Lower lobe of right lung (tissue), 2 donors: ENCODE data around the gene ADAMTSL5. TPM values are rescaled to one million over a fixed set of nuclear protein-coding genes. Genes with fewer than 3 reads are reported as not detected.

Experiments
- ATAC-seq, 2 donors: fragments of 200-7000 bp; cut with Tn5 transposase; one replicate each; pipeline ENCODE4 v1.9.1; 2020 to 2022; ENCODE audit warnings: mild to moderate bottlenecking in 2 of 2, moderate library complexity in 2 of 2
- DNase-seq: peaks from one replicate; pipeline ENCODE4 v3.0.0-alpha.2; 2020
- H3K27ac ChIP-seq: fragments of 200-600 bp; one replicate; pipeline ENCODE4 v1.8.0; 2022
- H3K27me3 ChIP-seq: fragments of 200-600 bp; one replicate; pipeline ENCODE4 v1.8.0; 2022; ENCODE audit warnings: low read depth
- H3K36me3 ChIP-seq: fragments of 200-600 bp; one replicate; pipeline ENCODE4 v1.8.0; 2022; ENCODE audit warnings: mild to moderate bottlenecking
- H3K4me1 ChIP-seq: fragments of 200-600 bp; one replicate; pipeline ENCODE4 v1.8.0; 2022
- H3K4me3 ChIP-seq: fragments of 200-600 bp; one replicate; pipeline ENCODE4 v1.8.0; 2022; ENCODE audit warnings: mild to moderate bottlenecking
- H3K9me3 ChIP-seq: fragments of 200-600 bp; one replicate; pipeline ENCODE4 v1.8.0; 2022
- intact Hi-C: fragments of 100-400 bp; cut with DNase I; formaldehyde crosslinking; loops from one replicate; pipeline ENCODE4 v1.11.0; 2022
- long read RNA-seq: library from polyadenylated mRNA; unstranded; transcript quantifications from one replicate; pipeline ENCODE4 v2.0.0, GENCODE V29; 2021
- total RNA-seq: library from RNA; stranded (reverse); fragmentation: NEBNext Ultra II Directional; extraction: Animal tissue kit (Norgen Biotek cat#: 25700); gene quantifications from one replicate; pipeline ENCODE4 v1.2.1, GENCODE V29; 2021
- TF ChIP-seq, protein P1 (sequence below): fragments of 200-600 bp; IDR thresholded peaks from one replicate; pipeline ENCODE4 v1.8.0; 2022; ENCODE audit warnings: antibody characterized with exemption, mild to moderate bottlenecking
- donor health status: DM: no; HTN: yes; CAD: no; lungs with severe emphysema.

ADAMTSL5 gene, protein sequence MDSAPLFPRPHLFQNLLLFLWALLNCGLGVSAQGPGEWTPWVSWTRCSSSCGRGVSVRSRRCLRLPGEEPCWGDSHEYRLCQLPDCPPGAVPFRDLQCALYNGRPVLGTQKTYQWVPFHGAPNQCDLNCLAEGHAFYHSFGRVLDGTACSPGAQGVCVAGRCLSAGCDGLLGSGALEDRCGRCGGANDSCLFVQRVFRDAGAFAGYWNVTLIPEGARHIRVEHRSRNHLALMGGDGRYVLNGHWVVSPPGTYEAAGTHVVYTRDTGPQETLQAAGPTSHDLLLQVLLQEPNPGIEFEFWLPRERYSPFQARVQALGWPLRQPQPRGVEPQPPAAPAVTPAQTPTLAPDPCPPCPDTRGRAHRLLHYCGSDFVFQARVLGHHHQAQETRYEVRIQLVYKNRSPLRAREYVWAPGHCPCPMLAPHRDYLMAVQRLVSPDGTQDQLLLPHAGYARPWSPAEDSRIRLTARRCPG
- 3.3 TPM for total RNA-seq
- long read RNA-seq, partial matches to known transcripts: 2 of 4 reads
- long read RNA-seq, other reads (novel, unspliced or antisense): 2 of 4 reads

GRCh38 chr19:1512671-1513498 lies at the start of gene ADAMTSL5:
ADAMTSL5 (minus strand) TSS chr19:1513019; CDS start chr19:1510943, 2,076 bp downstream.
- Histone ChIP-seq H3K36me3 (no peaks in the 10 kb centered on the region), H3K27ac (peak within 1 kb of the TSS; percentile 24), H3K27me3 (peaks cover 52% of the 10 kb centered on the region), H3K4me1 (peaks cover 15% of the 10 kb centered on the region), H3K9me3 (no peaks in the 10 kb centered on the region), H3K4me3 (peak within 1 kb of the TSS; percentile 52)
- DNase-seq (no peak), ATAC-seq (peak; percentile 68 to 69)
- intact Hi-C loops: no loop called here
- TF ChIP-seq, protein P1, sequence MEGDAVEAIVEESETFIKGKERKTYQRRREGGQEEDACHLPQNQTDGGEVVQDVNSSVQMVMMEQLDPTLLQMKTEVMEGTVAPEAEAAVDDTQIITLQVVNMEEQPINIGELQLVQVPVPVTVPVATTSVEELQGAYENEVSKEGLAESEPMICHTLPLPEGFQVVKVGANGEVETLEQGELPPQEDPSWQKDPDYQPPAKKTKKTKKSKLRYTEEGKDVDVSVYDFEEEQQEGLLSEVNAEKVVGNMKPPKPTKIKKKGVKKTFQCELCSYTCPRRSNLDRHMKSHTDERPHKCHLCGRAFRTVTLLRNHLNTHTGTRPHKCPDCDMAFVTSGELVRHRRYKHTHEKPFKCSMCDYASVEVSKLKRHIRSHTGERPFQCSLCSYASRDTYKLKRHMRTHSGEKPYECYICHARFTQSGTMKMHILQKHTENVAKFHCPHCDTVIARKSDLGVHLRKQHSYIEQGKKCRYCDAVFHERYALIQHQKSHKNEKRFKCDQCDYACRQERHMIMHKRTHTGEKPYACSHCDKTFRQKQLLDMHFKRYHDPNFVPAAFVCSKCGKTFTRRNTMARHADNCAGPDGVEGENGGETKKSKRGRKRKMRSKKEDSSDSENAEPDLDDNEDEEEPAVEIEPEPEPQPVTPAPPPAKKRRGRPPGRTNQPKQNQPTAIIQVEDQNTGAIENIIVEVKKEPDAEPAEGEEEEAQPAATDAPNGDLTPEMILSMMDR: no peak

DNA sequence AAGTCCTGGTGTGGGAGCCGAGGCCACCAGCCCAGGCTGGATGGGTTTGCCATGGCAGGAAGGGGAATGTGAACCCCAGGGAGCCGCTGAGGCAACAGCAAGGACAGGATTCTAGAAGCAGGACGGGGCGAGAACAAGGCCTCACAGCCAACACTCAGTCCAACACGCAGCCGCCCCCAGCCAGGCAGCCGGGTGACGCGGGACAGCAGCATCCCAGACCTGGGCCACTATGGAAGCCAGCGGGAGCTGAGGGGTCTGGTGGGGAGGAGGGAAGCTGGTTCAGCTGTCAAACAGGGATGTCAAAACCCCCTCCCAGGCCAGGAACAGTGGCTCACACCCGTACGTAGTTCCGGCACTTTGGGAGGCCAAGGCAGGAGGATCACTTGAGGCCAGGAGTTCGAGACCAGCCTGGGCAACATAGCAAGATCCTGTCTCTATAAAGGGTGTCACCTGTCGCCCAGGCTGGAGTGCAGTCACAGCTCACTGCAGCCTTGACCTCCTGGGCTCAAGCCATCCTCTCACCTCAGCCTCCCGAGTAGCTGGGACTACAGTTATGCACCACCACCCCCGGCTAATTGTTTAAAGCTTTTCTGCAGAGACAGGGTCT lies 48.5 kb upstream of the ADAMTSL5 start:
- intact Hi-C loops: no loop called here
- Histone ChIP-seq H3K27me3 (no peaks in the 10 kb centered on the region), H3K36me3 (no peaks in the 10 kb centered on the region), H3K4me1 (peaks cover 10% of the 10 kb centered on the region), H3K9me3 (no peaks in the 10 kb centered on the region), H3K27ac (no peak overlapping the region), H3K4me3 (no peak overlapping the region)
- no peak for DNase-seq
- TF ChIP-seq, protein P1: no peak
- ATAC-seq: no peak

- no peaks in the 10 kb centered on the region for H3K36me3 ChIP-seq
- H3K27ac ChIP-seq: no peak overlapping the region
- H3K9me3 ChIP-seq: no peaks in the 10 kb centered on the region
- TF ChIP-seq, protein P1: no peak
- ATAC-seq (no peak), DNase-seq (no peak)
- intact Hi-C loops: no loop called here
- H3K27me3 ChIP-seq: no peaks in the 10 kb centered on the region
- H3K4me3 ChIP-seq: no peak overlapping the region
- H3K4me1 ChIP-seq: peaks cover under 1% of the 10 kb centered on the region
These were observed 47.6 kb upstream of the ADAMTSL5 start for GRCh38 chr19:1560286-1560882.

DNA sequence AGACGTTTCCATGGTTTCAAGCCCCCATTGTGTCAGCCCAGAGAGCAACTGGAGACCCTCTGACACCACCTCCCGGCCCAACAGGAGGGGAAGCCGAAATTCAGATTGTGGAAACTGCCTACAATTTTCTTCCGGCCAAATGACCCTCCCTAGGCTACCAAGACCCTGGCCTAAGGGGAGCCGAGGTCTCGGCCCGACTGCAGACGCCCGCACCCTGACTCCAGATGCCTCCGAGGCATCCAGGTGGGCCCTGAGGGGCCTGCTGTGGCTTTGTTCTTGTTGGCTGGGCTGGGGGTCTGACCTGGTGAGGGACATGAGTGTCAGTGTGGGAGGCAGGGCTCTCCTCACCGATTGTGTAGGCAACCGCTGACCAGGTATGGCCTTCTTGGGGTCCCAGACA lies 45.7 kb upstream of the ADAMTSL5 start:
- ATAC-seq (no peak), DNase-seq (no peak)
- Histone ChIP-seq H3K36me3 (no peaks in the 10 kb centered on the region), H3K4me3 (no peak overlapping the region), H3K27me3 (no peaks in the 10 kb centered on the region), H3K27ac (no peak overlapping the region), H3K9me3 (no peaks in the 10 kb centered on the region), H3K4me1 (no peaks in the 10 kb centered on the region)
- intact Hi-C loops: no loop called here
- TF ChIP-seq, protein P1: no peak
